K562 (cell line): ENCODE data around the gene KRT35. TPM values are rescaled to one million over a fixed set of nuclear protein-coding genes. Genes with fewer than 3 reads are reported as not detected.

ENCODE experiments used
- CBX5 ChIP-seq: IDR thresholded peaks from 2 replicates; pipeline ENCODE4 v1.6.1; 2014; ENCODE audit warnings: low read depth, borderline replicate concordance
- ETV1 ChIP-seq: fragments of 450-650 bp; conservative IDR thresholded peaks from 2 replicates; pipeline ENCODE4 v1.6.1; 2016; ENCODE audit warnings: missing genetic modification characterization, control low read depth, low read depth, missing compliant biosample characterization
- NEUROD1 ChIP-seq: fragments of 150-350 bp; IDR thresholded peaks from 2 replicates; pipeline ENCODE4 v1.6.1; 2014; ENCODE audit warnings: borderline replicate concordance, low read length, low read depth; ENCODE audit not compliant: partially characterized antibody
- RB1 ChIP-seq: fragments of 450-650 bp; IDR thresholded peaks from 2 replicates; pipeline ENCODE4 v1.6.1; 2017; ENCODE audit warnings: low read depth, mild to moderate bottlenecking
- SAFB ChIP-seq: fragments of 200-400 bp; formaldehyde crosslinking; IDR thresholded peaks from 2 replicates; pipeline ENCODE4 v1.6.1; 2017; ENCODE audit warnings: low read depth, low read length, borderline replicate concordance
- SMC3 ChIP-seq: conservative IDR thresholded peaks from 2 replicates; pipeline ENCODE4 v1.6.1; 2011; ENCODE audit warnings: low read depth, low read length, improper control_type of control experiment; ENCODE audit not compliant: insufficient read depth
- TCFL5 ChIP-seq: fragments of 250-450 bp; sonication (Bioruptor Pico); conservative IDR thresholded peaks from 2 replicates; pipeline ENCODE4 v1.6.1; 2021; ENCODE audit warnings: mild to moderate bottlenecking, moderate library complexity, matching md5 sums
- TEAD1 ChIP-seq, 2 experiments: fragments of 450-650 bp in 1 of 2; sonication (generic) in 1 of 2; formaldehyde crosslinking; IDR thresholded peaks; 2 replicates each; pipeline versions ENCODE4 v1.4.0 to v1.8.0; 2020 to 2022; ENCODE audit warnings: mild to moderate bottlenecking in 2 of 2, missing genetic modification reagents in 1 of 2
- TOE1 ChIP-seq, 2 experiments: fragments of 450-650 bp in 1 of 2; sonication (generic) in 1 of 2; formaldehyde crosslinking in 1 of 2; IDR thresholded peaks; 2 replicates each; pipeline versions ENCODE4 v1.7.1 to v1.8.0; 2016 to 2022; ENCODE audit warnings: borderline replicate concordance in 2 of 2, mild to moderate bottlenecking in 2 of 2, antibody characterized with exemption in 1 of 2, inconsistent platforms in 1 of 2, low read depth in 1 of 2, missing genetic modification reagents in 1 of 2, moderate library complexity in 1 of 2
- ZBTB5 ChIP-seq: fragments of 450-650 bp; IDR thresholded peaks from 2 replicates; pipeline ENCODE4 v1.6.1; 2017; ENCODE audit warnings: antibody characterized with exemption
- ZNF318 ChIP-seq, 2 experiments: fragments of 450-650 bp; IDR thresholded peaks; 2 replicates each; pipeline ENCODE4 v1.6.1; 2016; ENCODE audit warnings: mild to moderate bottlenecking in 2 of 2, borderline replicate concordance in 1 of 2, low read depth in 1 of 2, moderate library complexity in 1 of 2
- ZNF384 ChIP-seq: IDR thresholded peaks from 2 replicates; pipeline ENCODE4 v1.6.1; 2012; ENCODE audit warnings: low read depth, low read length, improper control_type of control experiment
- ZNF589 ChIP-seq: fragments of 200-800 bp; sonication (Bioruptor generic); IDR thresholded peaks from 2 replicates; pipeline ENCODE4 v1.6.1; 2016; ENCODE audit warnings: low read depth, missing genetic modification characterization, missing compliant biosample characterization
- polyA plus RNA-seq, 8 experiments: library from polyadenylated mRNA; depleted of rRNA in 4 of 8; stranded (reverse) in 5 of 8; unstranded in 3 of 8; fragments of >200 nt; fragmentation: Nextera tagmentation in 2 of 8; fragmentation: Illumina TruSeq in 1 of 8; extraction: Ambion mirVana in 2 of 8; extraction: Trizol in 1 of 8; gene quantifications; 2 replicates each; pipeline versions ENCODE4 v1.2.1 to v1.2.3, GENCODE V29; 2011 to 2014; ENCODE audit warnings: inconsistent platforms in 1 of 8, missing spikeins in 1 of 8
- total RNA-seq, 7 experiments: library from RNA; depleted of rRNA in 6 of 7; stranded (reverse); fragments of >200 nt in 6 of 7; fragmentation: Illumina TruSeq in 2 of 7; extraction: Trizol in 2 of 7; gene quantifications; 2 replicates each; pipeline versions ENCODE4 v1.2.1 to v1.2.3, GENCODE V29; 2011 to 2021; ENCODE audit warnings: low replicate concordance in 1 of 7
- TF ChIP-seq, protein P1 (sequence below): fragments of 250-450 bp; sonication (Bioruptor Pico); IDR thresholded peaks from 2 replicates; pipeline ENCODE4 v1.5.0; 2022; ENCODE audit warnings: mild to moderate bottlenecking

Gene KRT35
- total and polyA plus RNA-seq, 9 of the 15 experiments (the other 6 are each of a cell fraction or from before 2014, with no cell fraction given) = not detected

- TF ChIP-seq, protein P1, sequence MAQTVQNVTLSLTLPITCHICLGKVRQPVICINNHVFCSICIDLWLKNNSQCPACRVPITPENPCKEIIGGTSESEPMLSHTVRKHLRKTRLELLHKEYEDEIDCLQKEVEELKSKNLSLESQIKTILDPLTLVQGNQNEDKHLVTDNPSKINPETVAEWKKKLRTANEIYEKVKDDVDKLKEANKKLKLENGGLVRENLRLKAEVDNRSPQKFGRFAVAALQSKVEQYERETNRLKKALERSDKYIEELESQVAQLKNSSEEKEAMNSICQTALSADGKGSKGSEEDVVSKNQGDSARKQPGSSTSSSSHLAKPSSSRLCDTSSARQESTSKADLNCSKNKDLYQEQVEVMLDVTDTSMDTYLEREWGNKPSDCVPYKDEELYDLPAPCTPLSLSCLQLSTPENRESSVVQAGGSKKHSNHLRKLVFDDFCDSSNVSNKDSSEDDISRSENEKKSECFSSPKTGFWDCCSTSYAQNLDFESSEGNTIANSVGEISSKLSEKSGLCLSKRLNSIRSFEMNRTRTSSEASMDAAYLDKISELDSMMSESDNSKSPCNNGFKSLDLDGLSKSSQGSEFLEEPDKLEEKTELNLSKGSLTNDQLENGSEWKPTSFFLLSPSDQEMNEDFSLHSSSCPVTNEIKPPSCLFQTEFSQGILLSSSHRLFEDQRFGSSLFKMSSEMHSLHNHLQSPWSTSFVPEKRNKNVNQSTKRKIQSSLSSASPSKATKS = no peak
- TF ChIP-seq ZNF589 (CRISPR knock-in tag) (no peak), ZNF384 (no peak), SMC3 (peak; percentile 75), ZBTB5 (no peak), CBX5 (no peak), TCFL5 (CRISPR knock-in tag) (no peak), RB1 (peak; percentile 59), ZNF318 (IDR thresholded peaks at IDR 0.05; ENCODE audit: borderline replicate concordance in 1 of 2, low read depth in 1 of 2) (no peak), ETV1 (tag) (0 out of 2 replicates have a peak, but pooled peaks have one; percentile 16), NEUROD1 (no peak), TOE1 (IDR thresholded peaks at IDR 0.05; ENCODE audit: borderline replicate concordance) (no peak), TOE1 (CRISPR knock-in tag; IDR thresholded peaks at IDR 0.05; ENCODE audit: borderline replicate concordance, low read depth) (no peak), TEAD1 (CRISPR knock-in tag; IDR thresholded peaks at IDR 0.05) (no peak), SAFB (no peak)
Observed at GRCh38 chr17:41496803-41497484, 16.0 kb upstream of the KRT35 start (continued).
